HUDEP-2 (cell line): ENCODE data around the gene JUND.

Experiments
- DNase-seq, 76 experiments: peaks; one replicate each; lab custom pipeline; 2025; ENCODE audit not compliant: unreplicated experiment in 76 of 76; lab: John Stamatoyannopoulos, UW

Gene JUND

DNA sequence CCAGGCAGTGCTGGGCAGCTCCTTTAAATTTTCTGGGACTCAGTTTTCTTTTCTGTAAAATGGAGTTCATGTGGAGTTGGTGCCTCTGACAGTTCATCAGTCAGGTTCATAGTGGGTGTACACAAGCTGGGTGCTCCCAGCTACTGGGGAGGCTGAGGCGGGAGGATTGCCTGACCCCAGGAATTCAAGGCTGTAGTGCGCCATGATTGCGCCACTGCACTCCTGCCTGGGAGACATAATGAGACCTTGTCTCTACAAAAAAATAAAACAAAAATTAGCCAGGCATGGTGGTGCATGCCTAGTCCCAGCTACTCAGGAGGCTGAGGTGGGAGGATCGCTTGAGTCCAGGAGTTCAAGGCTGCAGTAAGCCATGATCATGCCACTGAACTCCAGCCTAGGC, 28.3 kb downstream of the JUND start:
- DNase-seq = no peak

DNA sequence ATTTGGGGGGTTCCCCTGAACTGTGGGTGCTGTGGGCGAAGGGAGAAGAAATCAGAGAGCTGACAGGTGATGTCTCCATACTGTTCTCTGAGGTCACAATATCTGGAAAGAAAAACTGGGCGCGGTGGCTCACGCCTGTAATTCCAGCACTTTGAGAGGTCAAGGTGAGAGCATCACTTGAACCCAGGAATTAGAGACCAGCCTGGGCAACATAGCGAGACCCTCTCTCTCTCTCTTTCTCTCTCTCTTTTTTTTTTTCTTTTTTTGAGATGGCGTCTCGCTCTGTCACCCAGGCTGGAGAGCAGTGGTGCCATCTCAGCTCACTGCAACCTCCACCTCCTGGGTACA, 29.1 kb downstream of the JUND start:
- DNase-seq = no peak

DNA sequence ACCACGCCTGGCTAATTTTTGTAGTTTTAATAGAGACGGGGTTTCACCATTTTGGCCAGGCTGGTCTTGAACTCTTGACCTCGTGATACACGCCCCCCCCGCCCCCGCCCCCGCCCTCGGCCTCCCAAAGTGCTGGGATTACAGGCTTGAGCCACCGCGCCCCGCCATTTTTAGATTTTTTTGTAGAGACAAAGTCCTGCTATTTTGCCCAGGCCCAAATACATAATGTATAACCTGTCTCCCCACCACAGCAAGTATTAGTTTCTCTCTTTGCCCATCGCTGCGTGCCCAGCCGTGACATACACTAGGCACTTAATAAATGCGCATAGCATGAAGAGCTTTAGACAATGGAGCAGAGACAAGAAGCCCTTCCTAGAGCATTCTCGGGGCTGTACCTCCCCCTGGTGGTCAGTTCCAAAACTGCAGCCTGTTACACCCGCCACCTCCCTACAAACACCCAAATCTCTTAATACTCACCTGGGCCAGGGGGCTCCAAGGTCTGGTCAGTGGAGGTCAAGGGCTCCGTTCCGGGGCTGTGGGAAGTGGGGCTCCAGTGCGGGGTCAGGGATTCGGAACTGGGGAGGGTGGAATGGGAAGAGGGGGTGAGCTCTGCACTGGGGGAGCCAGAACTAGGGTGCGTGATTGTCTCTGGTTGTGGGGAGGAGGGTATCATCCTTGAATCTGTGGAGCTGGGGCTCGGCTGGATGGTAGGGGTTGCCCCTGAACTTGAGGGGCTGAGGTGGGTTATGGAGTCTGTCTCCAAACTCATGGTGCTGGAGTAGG, 29.6 kb downstream of the JUND start:
- peak in 63 of 76 experiments; percentile 13 to 84 (median 59) for DNase-seq

DNA sequence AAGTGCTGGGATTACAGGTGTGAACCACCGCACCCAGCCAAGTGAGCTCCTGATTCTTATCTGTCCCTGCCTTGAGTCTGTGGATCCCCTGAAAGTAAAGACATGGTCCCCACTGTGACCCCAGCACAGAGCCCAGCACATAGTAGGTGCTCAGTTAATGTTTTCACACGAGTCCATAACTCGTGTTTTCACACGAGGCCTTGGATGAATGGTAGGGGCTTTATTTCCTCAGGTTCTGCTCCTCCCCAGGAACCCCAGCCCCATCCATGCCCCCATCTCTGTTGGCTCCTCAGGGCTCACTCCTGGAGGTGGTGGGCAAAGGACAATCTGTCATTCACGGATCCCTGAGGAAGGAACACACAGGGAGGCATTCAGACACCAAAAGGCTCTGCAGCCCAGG, 31.6 kb downstream of the JUND start:
- no peak for DNase-seq

DNA sequence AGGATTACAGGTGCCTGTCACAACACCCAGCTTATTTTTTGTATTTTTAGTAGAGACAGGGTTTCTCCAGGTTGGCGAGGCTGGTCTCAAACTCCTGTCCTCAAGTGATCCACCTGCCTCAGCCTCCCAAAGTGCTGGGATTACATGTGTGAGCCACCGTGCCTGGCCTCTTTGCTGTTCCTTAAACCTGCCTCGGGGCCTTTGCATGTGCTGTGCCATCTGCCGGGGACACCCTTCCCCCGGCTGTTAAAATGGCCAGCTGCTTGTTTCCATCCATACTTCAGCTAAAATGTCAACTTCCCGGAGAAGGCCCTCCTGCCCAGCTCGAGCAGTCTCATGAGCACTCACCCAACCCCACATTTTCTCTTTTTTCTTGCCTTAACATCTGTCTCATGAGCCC, 36.1 kb downstream of the JUND start:
- DNase-seq = no peak

DNA sequence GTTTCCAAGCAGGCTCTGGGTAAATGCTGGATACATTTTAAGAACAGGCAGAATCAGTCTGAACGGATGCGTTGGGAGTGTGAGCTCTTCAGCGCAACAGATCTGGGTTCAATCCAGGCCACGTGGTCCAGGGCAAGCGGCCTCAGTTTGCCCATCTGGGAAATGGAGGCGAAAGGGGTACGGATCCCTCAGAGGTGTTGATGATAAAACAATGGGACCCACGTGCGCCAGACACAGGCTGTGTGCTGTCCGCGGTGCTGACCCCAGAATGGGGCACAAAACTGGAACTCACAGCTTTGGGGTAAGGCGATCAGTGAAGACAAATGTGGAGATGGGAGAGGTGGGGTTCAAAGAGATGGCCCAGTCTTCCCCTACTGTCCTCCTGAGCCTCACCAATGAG, 42.1 kb downstream of the JUND start:
- peak in 2 of 76 experiments; percentile 18 to 19 for DNase-seq

- no peak for DNase-seq
Observed at GRCh38 chr19:18234194-18234593, 47.2 kb downstream of the JUND start.

- DNase-seq = peak in 51 of 76 experiments; percentile 10 to 69 (median 46)
Observed at GRCh38 chr19:18233224-18233825, 48.1 kb downstream of the JUND start.

- DNase-seq = no peak
Observed at GRCh38 chr19:18232540-18233223, 48.7 kb downstream of the JUND start.

DNA sequence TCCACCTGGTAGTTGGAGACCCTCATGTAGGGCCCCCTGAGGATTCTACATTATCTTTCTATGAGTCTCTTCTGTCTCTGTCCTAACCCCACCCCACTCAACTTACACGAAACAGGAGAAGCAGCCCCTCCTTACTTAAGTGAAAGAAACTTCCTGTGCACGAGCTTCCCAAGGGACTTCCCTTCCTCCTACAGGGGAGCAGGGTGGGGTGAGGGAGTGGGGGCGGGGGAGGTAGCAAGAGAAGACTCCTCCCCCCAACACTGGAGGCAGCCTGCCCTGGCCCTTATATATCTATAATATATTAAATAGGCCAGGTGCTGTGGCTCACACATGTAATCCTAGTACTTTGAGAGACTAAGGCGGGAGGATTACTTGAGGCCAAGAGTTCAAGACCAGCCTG, 49.6 kb downstream of the JUND start:
- no peak for DNase-seq

- no peak for DNase-seq
Observed at GRCh38 chr19:18230941-18231734, 50.3 kb downstream of the JUND start.

GRCh38 chr19:18229915-18230314, 51.5 kb downstream of the JUND start:
- DNase-seq = no peak
